MM.1S (cell line): Measurements from ENCODE around the gene APOL5.

Source experiments
- DNase-seq: peaks from one replicate; pipeline ENCODE4 v3.0.0-alpha.2; 2015
- H2AFZ ChIP-seq: fragments of 300-600 bp; sonication (generic); 2 replicates; pipeline ENCODE4 v1.6.0; 2016; ENCODE audit warnings: antibody characterized with exemption, low read length
- H3F3A ChIP-seq: fragments of 300-600 bp; sonication (generic); 2 replicates; pipeline ENCODE4 v1.6.1; 2016; ENCODE audit warnings: mild to moderate bottlenecking, antibody characterized with exemption, low read length, moderate library complexity, mixed read lengths; ENCODE audit not compliant: insufficient read depth
- H3K27ac ChIP-seq: fragments of 300-600 bp; sonication (generic); 2 replicates; pipeline ENCODE4 v1.5.1; 2016; ENCODE audit warnings: mild to moderate bottlenecking, low read length
- H3K27me3 ChIP-seq: fragments of 300-600 bp; sonication (generic); replicated peaks from 2 replicates; pipeline ENCODE4 v1.6.0; 2016; ENCODE audit warnings: low read length; ENCODE audit not compliant: insufficient read depth
- H3K36me3 ChIP-seq: fragments of 300-600 bp; sonication (generic); replicated peaks from 2 replicates; pipeline ENCODE4 v1.6.1; 2016; ENCODE audit warnings: mild to moderate bottlenecking, low read length, mixed read lengths; ENCODE audit not compliant: insufficient read depth
- H3K4me1 ChIP-seq: fragments of 300-600 bp; sonication (generic); 2 replicates; pipeline ENCODE4 v1.6.1; 2016; ENCODE audit warnings: low read length, mixed read lengths
- H3K4me2 ChIP-seq: fragments of 300-600 bp; sonication (generic); 2 replicates; pipeline ENCODE4 v1.6.0; 2016; ENCODE audit warnings: low read depth, low read length
- H3K4me3 ChIP-seq: fragments of 300-600 bp; sonication (generic); 2 replicates; pipeline ENCODE4 v1.5.1; 2016; ENCODE audit warnings: low read length, mixed read lengths
- H3K79me2 ChIP-seq: fragments of 300-600 bp; sonication (generic); 2 replicates; pipeline ENCODE4 v1.6.1; 2016; ENCODE audit warnings: mixed run types, low read length, mixed read lengths
- H3K9ac ChIP-seq: fragments of 300-600 bp; sonication (generic); 2 replicates; pipeline ENCODE4 v1.6.1; 2016; ENCODE audit warnings: low read length, mixed read lengths
- H3K9me2 ChIP-seq: fragments of 300-600 bp; sonication (generic); replicated peaks from 2 replicates; pipeline ENCODE4 v1.6.1; 2016; ENCODE audit warnings: mild to moderate bottlenecking, low read length, mixed read lengths; ENCODE audit not compliant: insufficient read depth
- H3K9me3 ChIP-seq: fragments of 300-600 bp; sonication (generic); replicated peaks from 2 replicates; pipeline ENCODE4 v1.6.1; 2016; ENCODE audit warnings: mild to moderate bottlenecking, low read length, mixed read lengths; ENCODE audit not compliant: insufficient read depth
- H4K20me1 ChIP-seq: fragments of 300-600 bp; sonication (generic); 2 replicates; pipeline ENCODE4 v1.6.1; 2016; ENCODE audit warnings: mild to moderate bottlenecking, low read length, moderate library complexity, mixed read lengths; ENCODE audit not compliant: insufficient read depth
- CTCF ChIP-seq: fragments of 300-600 bp; sonication (generic); IDR thresholded peaks from 2 replicates; pipeline ENCODE4 v1.5.1; 2016; ENCODE audit warnings: antibody characterized with exemption, low read length, mixed read lengths
- EZH2 ChIP-seq: fragments of 300-600 bp; sonication (generic); optimal IDR thresholded peaks from 2 replicates; pipeline ENCODE3; 2017; ENCODE audit warnings: low read depth, mild to moderate bottlenecking, antibody characterized with exemption, low read length, mixed read lengths
- EZH2phosphoT487 ChIP-seq: fragments of 300-600 bp; sonication (generic); IDR thresholded peaks from 2 replicates; pipeline ENCODE4 v1.6.1; 2018; ENCODE audit warnings: antibody characterized with exemption, low read length

The APOL5 gene

GRCh38 chr22:35766654-35767580 is 49.2 kb downstream of the APOL5 start:
- Histone ChIP-seq H3K27me3 (no peaks in the 10 kb centered on the region), H4K20me1 (no peaks in the 10 kb centered on the region), H3K9ac (no peak overlapping the region), H3K4me3 (no peak overlapping the region), H3F3A (no peaks in the 10 kb centered on the region), H3K9me3 (no peaks in the 10 kb centered on the region), H3K79me2 (no peaks in the 10 kb centered on the region), H2AFZ (no peak overlapping the region), H3K4me2 (no peak overlapping the region), H3K36me3 (no peaks in the 10 kb centered on the region), H3K9me2 (no peaks in the 10 kb centered on the region), H3K27ac (no peak overlapping the region), H3K4me1 (no peaks in the 10 kb centered on the region)
- no peak for DNase-seq
- no peak for TF ChIP-seq EZH2phosphoT487
- no peak for TF ChIP-seq CTCF
- no peak for TF ChIP-seq EZH2

DNA sequence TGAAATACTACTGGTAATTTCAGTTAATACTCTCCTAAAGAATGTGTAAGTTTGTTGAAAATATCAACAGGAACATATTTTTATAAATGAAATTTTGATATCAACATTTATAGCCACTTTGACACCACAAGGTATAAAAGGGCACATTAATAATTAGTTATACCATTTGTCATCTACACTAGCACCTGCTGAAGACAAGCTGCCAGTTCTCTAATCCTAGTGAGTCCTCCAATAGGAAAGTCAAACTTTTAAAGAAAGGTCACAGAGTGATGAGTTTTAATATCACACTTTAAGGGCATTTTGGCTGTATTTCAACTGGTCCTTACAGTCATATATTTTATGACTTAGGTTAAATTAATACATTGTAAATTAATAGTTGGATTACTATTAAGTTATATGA is 52.3 kb downstream of the APOL5 start:
- Histone ChIP-seq H3K36me3 (no peaks in the 10 kb centered on the region), H3F3A (no peaks in the 10 kb centered on the region), H4K20me1 (no peaks in the 10 kb centered on the region), H3K27ac (no peak overlapping the region), H3K79me2 (no peaks in the 10 kb centered on the region), H3K9ac (no peak overlapping the region), H3K9me2 (no peaks in the 10 kb centered on the region), H3K4me3 (no peak overlapping the region), H3K4me2 (no peak overlapping the region), H3K9me3 (no peaks in the 10 kb centered on the region), H3K27me3 (no peaks in the 10 kb centered on the region), H2AFZ (no peak overlapping the region), H3K4me1 (no peaks in the 10 kb centered on the region)
- TF ChIP-seq EZH2: no peak
- TF ChIP-seq EZH2phosphoT487: no peak
- TF ChIP-seq CTCF: no peak
- DNase-seq: no peak

- Histone ChIP-seq H3K27me3 (no peaks in the 10 kb centered on the region), H2AFZ (no peak overlapping the region), H3F3A (no peaks in the 10 kb centered on the region), H3K4me1 (no peaks in the 10 kb centered on the region), H3K4me3 (no peak overlapping the region), H3K4me2 (no peak overlapping the region), H3K36me3 (no peaks in the 10 kb centered on the region), H4K20me1 (no peaks in the 10 kb centered on the region), H3K79me2 (no peaks in the 10 kb centered on the region), H3K9me2 (no peaks in the 10 kb centered on the region), H3K27ac (no peak overlapping the region), H3K9ac (no peak overlapping the region), H3K9me3 (no peaks in the 10 kb centered on the region)
- no peak for DNase-seq
- no peak for TF ChIP-seq EZH2phosphoT487
- no peak for TF ChIP-seq CTCF
- TF ChIP-seq EZH2: no peak
These were observed 57.7 kb downstream of the APOL5 start for GRCh38 chr22:35775339-35775738.
